Measurements from ENCODE around the gene PRSS33.

Gene PRSS33

GRCh38 chr16:2787406-2787805, at the start of gene PRSS33:
Gene PRSS33, minus strand, starts transcription at chr16:2787560. Its CDS starts 1,013 bp downstream, at chr16:2786547.
- DNase-seq (ENCODE audit: low read depth): no peak

- no peak for DNase-seq (ENCODE audit: low read depth)
These were observed 49.5 kb upstream of the PRSS33 start for GRCh38 chr16:2836646-2837508.

- DNase-seq (ENCODE audit: low read depth): no peak
These were observed 48.5 kb upstream of the PRSS33 start for GRCh38 chr16:2835638-2836493.

- DNase-seq (ENCODE audit: low read depth): no peak
These were observed 47.6 kb upstream of the PRSS33 start for GRCh38 chr16:2834968-2835367.

GRCh38 chr16:2833776-2834175, 46.4 kb upstream of the PRSS33 start:
- no peak for DNase-seq (ENCODE audit: low read depth)

- no peak for DNase-seq (ENCODE audit: low read depth)
These were observed 43.8 kb upstream of the PRSS33 start for GRCh38 chr16:2831203-2831602.

GRCh38 chr16:2830355-2830695, 43.0 kb upstream of the PRSS33 start:
- DNase-seq (ENCODE audit: low read depth): no peak

GRCh38 chr16:2829501-2830354, 42.4 kb upstream of the PRSS33 start, which contains the start of gene ZG16B:
Gene ZG16B, plus strand, starts transcription at chr16:2830303. Its CDS starts 139 bp downstream, at chr16:2830442.
- no peak for DNase-seq (ENCODE audit: low read depth)

GRCh38 chr16:2828876-2829430, 41.6 kb upstream of the PRSS33 start:
- no peak for DNase-seq (ENCODE audit: low read depth)

- DNase-seq (ENCODE audit: low read depth): no peak
These were observed 41.1 kb upstream of the PRSS33 start for GRCh38 chr16:2828521-2828840.

- no peak for DNase-seq (ENCODE audit: low read depth)
These were observed 40.6 kb upstream of the PRSS33 start for GRCh38 chr16:2827831-2828520.

GRCh38 chr16:2827374-2827791, 40.0 kb upstream of the PRSS33 start:
- no peak for DNase-seq (ENCODE audit: low read depth)

GRCh38 chr16:2826591-2827373, 39.4 kb upstream of the PRSS33 start:
- DNase-seq (ENCODE audit: low read depth): no peak

- no peak for DNase-seq (ENCODE audit: low read depth)
These were observed 38.5 kb upstream of the PRSS33 start for GRCh38 chr16:2825906-2826305.

GRCh38 chr16:2825049-2825742, 37.8 kb upstream of the PRSS33 start:
- no peak for DNase-seq (ENCODE audit: low read depth)

GRCh38 chr16:2824626-2825025, 37.3 kb upstream of the PRSS33 start:
- DNase-seq (ENCODE audit: low read depth): no peak

GRCh38 chr16:2822496-2822895, 35.1 kb upstream of the PRSS33 start:
- DNase-seq (ENCODE audit: low read depth): no peak

GRCh38 chr16:2822158-2822495, 34.8 kb upstream of the PRSS33 start:
- DNase-seq (ENCODE audit: low read depth): no peak

GRCh38 chr16:2821487-2822157, 34.3 kb upstream of the PRSS33 start:
- no peak for DNase-seq (ENCODE audit: low read depth)
